ENCODE results near the gene TMEM74B.
"Not testable (repeated sequence)": the region's sequence is repeated elsewhere in the genome, so short reads cannot be mapped to it uniquely, and the experiment has no call there.

The TMEM74B gene

GRCh38 chr20:1160991-1161390, 23.8 kb downstream of the TMEM74B start:
- H3K4me3 ChIP-seq (ENCODE audit: low read depth, low read length): no peak overlapping the region
- no peaks in the 10 kb centered on the region for H3K27me3 ChIP-seq (ENCODE audit: insufficient read depth, low read length)
- H2AFZ ChIP-seq (ENCODE audit: low read length, unreplicated experiment): no peak overlapping the region
- H3K36me3 ChIP-seq (ENCODE audit: insufficient read depth, low read length): peaks cover 21% of the 10 kb centered on the region
- no peaks in the 10 kb centered on the region for H3K4me1 ChIP-seq (ENCODE audit: control insufficient read depth, insufficient read depth, low read length, unreplicated experiment)
- no peak overlapping the region for H3K27ac ChIP-seq (ENCODE audit: low read depth, low read length)
- no peaks in the 10 kb centered on the region for H3K79me2 ChIP-seq (ENCODE audit: control insufficient read depth, insufficient read depth, low read length, unreplicated experiment)

- H3K27me3 ChIP-seq (ENCODE audit: insufficient read depth, low read length): no peaks in the 10 kb centered on the region
- no peaks in the 10 kb centered on the region for H3K4me1 ChIP-seq (ENCODE audit: control insufficient read depth, insufficient read depth, low read length, unreplicated experiment)
- no peaks in the 10 kb centered on the region for H3K79me2 ChIP-seq (ENCODE audit: control insufficient read depth, insufficient read depth, low read length, unreplicated experiment)
- H3K27ac ChIP-seq (ENCODE audit: low read depth, low read length): no peak overlapping the region
- H3K4me3 ChIP-seq (ENCODE audit: low read depth, low read length): no peak overlapping the region
- no peak overlapping the region for H2AFZ ChIP-seq (ENCODE audit: low read length, unreplicated experiment)
- H3K36me3 ChIP-seq (ENCODE audit: insufficient read depth, low read length): peaks cover 20% of the 10 kb centered on the region
Observed at GRCh38 chr20:1160496-1160895, 24.3 kb downstream of the TMEM74B start.

GRCh38 chr20:1155342-1155741, 29.4 kb downstream of the TMEM74B start:
- H3K4me1 ChIP-seq (ENCODE audit: control insufficient read depth, insufficient read depth, low read length, unreplicated experiment): peaks cover under 1% of the 10 kb centered on the region
- H3K27ac ChIP-seq (ENCODE audit: low read depth, low read length): no peak overlapping the region
- H2AFZ ChIP-seq (ENCODE audit: low read length, unreplicated experiment): no peak overlapping the region
- H3K4me3 ChIP-seq (ENCODE audit: low read depth, low read length): no peak overlapping the region
- H3K79me2 ChIP-seq (ENCODE audit: control insufficient read depth, insufficient read depth, low read length, unreplicated experiment): peaks cover 14% of the 10 kb centered on the region
- H3K27me3 ChIP-seq (ENCODE audit: insufficient read depth, low read length): no peaks in the 10 kb centered on the region
- H3K36me3 ChIP-seq (ENCODE audit: insufficient read depth, low read length): peaks cover 50% of the 10 kb centered on the region

- Histone ChIP-seq H3K79me2 (ENCODE audit: control insufficient read depth, insufficient read depth, low read length, unreplicated experiment) (peaks cover 14% of the 10 kb centered on the region), H3K36me3 (ENCODE audit: insufficient read depth, low read length) (peaks cover 50% of the 10 kb centered on the region), H3K27ac (ENCODE audit: low read depth, low read length) (no peak overlapping the region), H3K4me1 (ENCODE audit: control insufficient read depth, insufficient read depth, low read length, unreplicated experiment) (peaks cover 4% of the 10 kb centered on the region), H3K27me3 (ENCODE audit: insufficient read depth, low read length) (no peaks in the 10 kb centered on the region), H3K4me3 (ENCODE audit: low read depth, low read length) (no peak overlapping the region), H2AFZ (ENCODE audit: low read length, unreplicated experiment) (no peak overlapping the region)
Observed at GRCh38 chr20:1154691-1155090, 30.1 kb downstream of the TMEM74B start.

GRCh38 chr20:1154226-1154625, 30.6 kb downstream of the TMEM74B start:
- Histone ChIP-seq H3K27me3 (ENCODE audit: insufficient read depth, low read length) (no peaks in the 10 kb centered on the region), H3K4me3 (ENCODE audit: low read depth, low read length) (no peak overlapping the region), H3K4me1 (ENCODE audit: control insufficient read depth, insufficient read depth, low read length, unreplicated experiment) (peaks cover 4% of the 10 kb centered on the region), H2AFZ (ENCODE audit: low read length, unreplicated experiment) (no peak overlapping the region), H3K79me2 (ENCODE audit: control insufficient read depth, insufficient read depth, low read length, unreplicated experiment) (peaks cover 14% of the 10 kb centered on the region), H3K27ac (ENCODE audit: low read depth, low read length) (no peak overlapping the region), H3K36me3 (ENCODE audit: insufficient read depth, low read length) (peaks cover 55% of the 10 kb centered on the region)

GRCh38 chr20:1150968-1151367, 33.8 kb downstream of the TMEM74B start:
- Histone ChIP-seq H3K79me2 (ENCODE audit: control insufficient read depth, insufficient read depth, low read length, unreplicated experiment) (peaks cover 14% of the 10 kb centered on the region), H3K27ac (ENCODE audit: low read depth, low read length) (no peak overlapping the region), H3K4me1 (ENCODE audit: control insufficient read depth, insufficient read depth, low read length, unreplicated experiment) (peaks cover 4% of the 10 kb centered on the region), H2AFZ (ENCODE audit: low read length, unreplicated experiment) (no peak overlapping the region), H3K36me3 (ENCODE audit: insufficient read depth, low read length) (peaks cover 51% of the 10 kb centered on the region), H3K4me3 (ENCODE audit: low read depth, low read length) (no peak overlapping the region), H3K27me3 (ENCODE audit: insufficient read depth, low read length) (no peaks in the 10 kb centered on the region)

- Histone ChIP-seq H3K79me2 (ENCODE audit: control insufficient read depth, insufficient read depth, low read length, unreplicated experiment) (peaks cover 14% of the 10 kb centered on the region), H3K27me3 (ENCODE audit: insufficient read depth, low read length) (no peaks in the 10 kb centered on the region), H2AFZ (ENCODE audit: low read length, unreplicated experiment) (no peak overlapping the region), H3K36me3 (ENCODE audit: insufficient read depth, low read length) (peaks cover 45% of the 10 kb centered on the region), H3K4me3 (ENCODE audit: low read depth, low read length) (no peak overlapping the region), H3K4me1 (ENCODE audit: control insufficient read depth, insufficient read depth, low read length, unreplicated experiment) (peaks cover 4% of the 10 kb centered on the region), H3K27ac (ENCODE audit: low read depth, low read length) (no peak overlapping the region)
Observed at GRCh38 chr20:1150218-1150617, 34.6 kb downstream of the TMEM74B start.

GRCh38 chr20:1149812-1150211, 35.0 kb downstream of the TMEM74B start:
- not testable (repeated sequence) for H3K27ac ChIP-seq (ENCODE audit: low read depth, low read length); H3K4me1 ChIP-seq (ENCODE audit: control insufficient read depth, insufficient read depth, low read length, unreplicated experiment); H3K4me3 ChIP-seq (ENCODE audit: low read depth, low read length); H2AFZ ChIP-seq (ENCODE audit: low read length, unreplicated experiment); H3K27me3 ChIP-seq (ENCODE audit: insufficient read depth, low read length)
- H3K79me2 ChIP-seq (ENCODE audit: control insufficient read depth, insufficient read depth, low read length, unreplicated experiment): peaks cover 14% of the 10 kb centered on the region
- peaks cover 44% of the 10 kb centered on the region for H3K36me3 ChIP-seq (ENCODE audit: insufficient read depth, low read length)

- peaks cover 4% of the 10 kb centered on the region for H3K4me1 ChIP-seq (ENCODE audit: control insufficient read depth, insufficient read depth, low read length, unreplicated experiment)
- H3K4me3 ChIP-seq (ENCODE audit: low read depth, low read length): no peak overlapping the region
- peaks cover 7% of the 10 kb centered on the region for H3K79me2 ChIP-seq (ENCODE audit: control insufficient read depth, insufficient read depth, low read length, unreplicated experiment)
- H3K27ac ChIP-seq (ENCODE audit: low read depth, low read length): no peak overlapping the region
- no peaks in the 10 kb centered on the region for H3K27me3 ChIP-seq (ENCODE audit: insufficient read depth, low read length)
- no peak overlapping the region for H2AFZ ChIP-seq (ENCODE audit: low read length, unreplicated experiment)
- peaks cover 17% of the 10 kb centered on the region for H3K36me3 ChIP-seq (ENCODE audit: insufficient read depth, low read length)
Observed at GRCh38 chr20:1146957-1147356, 37.8 kb downstream of the TMEM74B start.

- Histone ChIP-seq H3K4me1 (ENCODE audit: control insufficient read depth, insufficient read depth, low read length, unreplicated experiment) (no peaks in the 10 kb centered on the region), H3K36me3 (ENCODE audit: insufficient read depth, low read length) (peaks cover 11% of the 10 kb centered on the region), H3K79me2 (ENCODE audit: control insufficient read depth, insufficient read depth, low read length, unreplicated experiment) (no peaks in the 10 kb centered on the region), H2AFZ (ENCODE audit: low read length, unreplicated experiment) (no peak overlapping the region), H3K27ac (ENCODE audit: low read depth, low read length) (no peak overlapping the region), H3K27me3 (ENCODE audit: insufficient read depth, low read length) (no peaks in the 10 kb centered on the region), H3K4me3 (ENCODE audit: low read depth, low read length) (no peak overlapping the region)
Observed at GRCh38 chr20:1144401-1145172, 40.2 kb downstream of the TMEM74B start.

- Histone ChIP-seq H2AFZ (ENCODE audit: low read length, unreplicated experiment) (no peak overlapping the region), H3K79me2 (ENCODE audit: control insufficient read depth, insufficient read depth, low read length, unreplicated experiment) (no peaks in the 10 kb centered on the region), H3K36me3 (ENCODE audit: insufficient read depth, low read length) (peaks cover 47% of the 10 kb centered on the region), H3K4me3 (ENCODE audit: low read depth, low read length) (no peak overlapping the region), H3K27me3 (ENCODE audit: insufficient read depth, low read length) (no peaks in the 10 kb centered on the region), H3K27ac (ENCODE audit: low read depth, low read length) (no peak overlapping the region), H3K4me1 (ENCODE audit: control insufficient read depth, insufficient read depth, low read length, unreplicated experiment) (no peaks in the 10 kb centered on the region)
Observed at GRCh38 chr20:1137236-1137635, 47.5 kb downstream of the TMEM74B start.
